GM19240 (cell line): ENCODE data around the gene ANKRD44.

ENCODE experiments used
- DNase-seq: peaks from one replicate; pipeline ENCODE4 v3.0.0; 2011; ENCODE audit warnings: low spot score; ENCODE audit not compliant: insufficient read length

ANKRD44 gene

GRCh38 chr2:196988639-196989038 lies 321.9 kb downstream of the ANKRD44 start:
- no peak for DNase-seq

- no peak for DNase-seq
These were observed 322.8 kb downstream of the ANKRD44 start for GRCh38 chr2:196987649-196988364.

DNA sequence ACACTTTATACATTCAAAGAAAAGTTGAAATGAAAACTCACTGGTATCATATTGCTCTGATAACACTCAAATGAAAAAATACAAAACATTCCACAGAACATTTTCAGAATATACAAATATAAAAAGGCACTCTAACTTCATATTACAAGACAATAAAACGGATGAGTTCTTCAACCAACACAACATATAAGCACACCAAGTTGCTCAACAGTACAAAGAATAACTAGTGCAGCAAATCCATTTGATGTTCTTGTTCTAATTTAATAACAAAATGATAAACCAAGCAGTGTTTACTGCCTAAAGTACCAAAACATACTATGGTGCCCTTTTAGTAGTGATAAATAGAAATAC lies 323.3 kb downstream of the ANKRD44 start:
- no peak for DNase-seq

DNA sequence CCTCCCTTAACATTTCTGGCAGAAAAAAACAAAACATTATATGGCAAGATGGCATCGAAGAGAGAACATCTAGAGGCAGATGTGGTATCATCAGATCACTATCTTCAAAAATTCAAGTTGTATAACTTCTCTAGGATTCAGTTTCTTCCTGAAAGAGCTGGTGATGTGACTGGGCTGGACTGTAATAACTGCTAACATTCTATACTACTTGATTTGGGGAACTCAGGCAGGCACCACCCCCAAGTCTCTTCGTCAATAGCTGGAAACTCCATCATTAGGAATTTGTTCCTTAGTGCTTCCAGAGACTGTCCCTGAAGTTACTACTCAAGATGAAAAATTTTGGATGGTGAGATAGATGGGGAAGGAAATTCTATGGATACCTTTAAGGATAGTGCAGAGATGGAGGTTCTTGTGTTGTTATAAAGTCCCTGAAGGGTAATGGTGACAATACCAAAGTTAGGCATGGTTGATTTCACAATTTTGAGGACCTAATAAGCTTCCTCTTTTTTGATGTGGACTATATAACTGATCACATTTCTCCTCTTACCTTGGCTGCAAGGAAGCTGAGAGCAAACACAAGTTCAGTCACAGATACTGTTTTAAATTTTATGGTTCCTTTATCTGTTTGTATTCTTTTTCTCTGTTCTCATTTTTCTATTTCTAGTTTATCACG lies 324.9 kb downstream of the ANKRD44 start:
- DNase-seq, result no peak

DNA sequence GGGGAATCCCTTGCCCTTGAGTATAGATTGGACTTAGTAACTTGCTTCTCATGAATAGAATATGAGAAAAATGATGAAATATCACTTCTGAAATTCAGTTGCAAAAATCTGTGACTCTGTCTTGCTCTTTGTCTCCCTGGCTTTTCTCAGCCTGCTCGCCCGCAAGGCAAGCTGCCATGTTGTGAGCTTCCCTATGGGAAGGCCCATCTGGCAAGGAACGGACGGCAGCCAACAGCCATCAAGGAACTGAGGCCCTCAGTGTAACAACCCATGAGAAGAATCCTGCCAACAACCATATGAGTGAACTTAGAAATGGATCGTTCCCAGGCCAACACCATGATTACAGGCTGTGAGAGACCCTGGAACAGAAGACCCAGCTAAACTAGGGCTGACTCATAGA lies 325.7 kb downstream of the ANKRD44 start:
- no peak for DNase-seq

DNA sequence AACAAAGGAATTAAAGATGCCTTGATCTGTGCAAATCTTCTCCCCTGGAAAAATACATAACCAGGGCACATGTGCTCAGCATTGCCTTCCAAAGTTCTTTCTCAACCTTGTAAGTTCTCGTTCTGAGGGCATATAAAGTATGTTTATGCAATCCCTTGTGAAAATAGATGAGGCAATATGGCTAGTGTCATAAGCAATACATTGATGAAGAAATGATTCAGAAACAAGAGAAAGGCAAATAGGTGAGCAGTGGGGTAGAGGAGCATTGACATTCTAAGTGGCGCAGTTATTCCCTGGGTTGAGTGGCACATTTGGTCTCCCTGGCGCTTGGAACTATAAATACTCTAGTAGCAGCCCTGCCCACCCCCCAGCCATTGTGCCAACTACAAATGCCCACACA lies 326.6 kb downstream of the ANKRD44 start:
- DNase-seq, result no peak

DNA sequence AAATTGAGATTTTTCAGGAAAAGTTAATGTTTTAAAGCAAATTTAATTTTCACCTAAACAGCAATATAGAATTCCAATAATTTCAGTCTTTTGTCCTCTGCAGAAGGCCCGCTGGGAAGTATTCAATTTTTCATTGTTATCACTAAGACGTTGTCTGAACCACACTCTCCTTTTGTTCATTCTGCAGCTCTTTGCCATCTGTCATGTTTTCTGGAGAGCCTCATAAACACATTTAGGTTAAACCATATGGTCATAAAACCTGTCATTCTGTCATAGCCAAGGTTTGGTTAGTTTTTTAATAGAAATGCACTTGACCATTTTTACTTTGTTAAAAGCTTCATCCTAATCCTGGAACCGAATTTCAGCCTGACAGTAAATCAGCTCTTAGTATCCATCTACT lies 330.1 kb downstream of the ANKRD44 start:
- no peak for DNase-seq

- no peak for DNase-seq
These were observed 330.6 kb downstream of the ANKRD44 start for GRCh38 chr2:196980001-196980400.

DNA sequence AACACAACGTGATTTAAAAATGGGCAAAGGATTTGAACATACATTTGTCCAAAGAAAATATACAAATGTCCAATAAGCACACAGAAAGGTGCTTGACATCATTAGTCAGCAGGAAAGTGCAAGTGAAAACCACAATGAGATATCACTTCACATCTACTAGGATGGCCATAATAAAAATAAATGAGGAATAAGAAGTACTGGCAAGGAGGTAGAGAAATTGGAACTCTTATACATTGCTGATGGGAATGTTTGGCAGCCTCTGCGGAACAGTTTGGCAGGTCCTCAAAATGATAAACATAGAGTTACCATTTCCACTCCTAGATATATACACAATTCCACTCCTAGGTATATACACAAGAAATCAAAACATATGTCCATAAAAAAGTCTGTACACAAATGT lies 333.1 kb downstream of the ANKRD44 start:
- DNase-seq, result no peak

DNA sequence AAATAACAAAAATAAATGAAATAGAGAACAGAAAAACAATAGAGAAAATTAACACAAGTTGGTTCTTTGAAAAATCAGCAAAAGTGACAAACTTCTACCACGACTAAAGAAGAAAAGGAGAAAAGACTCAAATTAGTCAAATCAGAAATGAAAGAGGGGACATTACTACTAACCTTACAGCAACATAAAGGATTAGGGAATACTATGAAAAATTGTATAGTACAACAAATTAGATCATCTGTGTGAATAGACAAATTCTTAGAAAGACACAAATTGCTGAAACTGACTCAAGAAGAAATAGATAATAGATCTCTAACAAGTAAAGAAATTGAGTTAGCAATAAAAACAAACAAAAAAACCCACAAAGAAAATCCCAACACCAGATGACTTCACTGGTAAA lies 335.6 kb downstream of the ANKRD44 start:
- DNase-seq, result no peak

GRCh38 chr2:196971574-196972279 lies 338.9 kb downstream of the ANKRD44 start:
- no peak for DNase-seq

- DNase-seq, result no peak
These were observed 340.5 kb downstream of the ANKRD44 start for GRCh38 chr2:196970099-196970498.

- DNase-seq, result no peak
These were observed 342.1 kb downstream of the ANKRD44 start for GRCh38 chr2:196968516-196968915.

DNA sequence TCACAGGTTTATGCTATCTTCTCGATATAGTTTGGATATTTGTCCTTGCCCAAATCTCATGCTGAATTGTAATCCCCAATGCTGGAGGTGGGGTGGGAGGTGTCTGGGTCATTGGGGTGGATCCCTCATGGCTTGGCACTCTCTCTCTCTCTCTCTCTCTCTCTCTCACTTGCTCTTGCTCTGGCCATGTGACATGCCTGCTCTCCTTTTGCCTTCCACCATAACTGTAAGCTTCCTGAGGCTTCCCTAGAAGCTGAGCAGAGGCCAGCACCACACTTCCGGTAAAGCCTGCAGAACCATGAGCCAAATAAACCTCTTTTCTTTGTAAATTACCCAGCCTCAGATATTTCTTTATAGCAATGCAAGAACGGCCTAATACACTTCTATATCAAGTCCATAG lies 342.8 kb downstream of the ANKRD44 start:
- no peak for DNase-seq

DNA sequence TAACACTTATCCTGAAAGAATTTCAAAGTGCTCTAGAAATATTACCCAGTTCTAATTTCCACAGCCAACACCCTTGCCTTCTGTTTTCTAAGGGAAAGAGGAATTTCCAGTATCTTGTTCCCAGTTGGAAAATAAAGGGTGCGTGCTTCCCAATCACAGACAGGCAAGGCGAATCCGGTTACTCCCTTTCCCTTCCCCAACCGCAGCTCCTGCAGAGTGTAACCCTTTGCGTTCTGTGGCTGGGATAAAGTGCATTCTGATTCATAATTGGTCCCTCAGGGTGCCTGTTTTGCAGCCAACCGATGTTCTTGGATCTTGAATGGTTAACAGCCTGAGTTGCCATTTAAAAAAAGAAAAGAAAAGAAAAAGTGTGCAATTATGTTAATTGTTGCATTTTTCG lies 343.5 kb downstream of the ANKRD44 start:
- no peak for DNase-seq

DNA sequence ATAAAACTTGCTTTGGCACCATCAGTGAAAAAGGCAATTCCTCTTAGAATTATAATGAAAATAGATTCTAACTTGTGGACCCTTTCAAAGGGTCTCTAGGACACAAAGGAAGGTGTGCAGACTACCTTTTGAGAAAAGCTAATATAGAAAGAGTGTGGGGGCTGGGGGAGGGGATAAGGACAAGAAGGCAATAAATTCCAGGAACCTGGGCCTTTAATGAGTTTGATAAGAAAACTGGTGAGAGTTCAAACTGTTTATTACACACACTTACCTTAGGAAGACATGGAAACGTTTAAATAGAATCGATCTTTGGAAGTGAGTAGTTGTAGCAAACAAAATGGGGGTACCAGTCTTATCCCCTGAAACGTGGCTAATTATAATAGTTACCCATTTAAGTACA lies 344.5 kb downstream of the ANKRD44 start:
- DNase-seq, result no peak

DNA sequence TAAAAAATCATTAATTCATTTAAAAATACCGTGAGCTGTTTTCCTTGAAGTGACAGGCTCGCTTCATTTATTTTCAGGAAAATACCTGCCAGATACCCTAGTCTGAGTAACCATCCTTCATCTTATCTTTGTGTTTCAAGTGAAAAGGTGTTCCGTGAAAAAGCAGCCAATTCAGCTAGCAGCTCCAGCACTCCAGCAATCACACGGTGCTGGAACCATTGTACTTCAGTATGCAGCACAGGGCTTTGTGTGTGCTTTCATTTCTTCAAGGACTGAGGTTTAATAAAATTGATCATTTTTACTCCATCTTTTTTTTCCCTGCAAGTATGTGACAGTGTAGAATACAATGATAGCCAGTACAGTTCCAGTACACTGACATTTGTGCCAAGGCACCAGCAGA lies 344.9 kb downstream of the ANKRD44 start:
- no peak for DNase-seq

- DNase-seq, result no peak
These were observed 346.6 kb downstream of the ANKRD44 start for GRCh38 chr2:196963961-196964360.

DNA sequence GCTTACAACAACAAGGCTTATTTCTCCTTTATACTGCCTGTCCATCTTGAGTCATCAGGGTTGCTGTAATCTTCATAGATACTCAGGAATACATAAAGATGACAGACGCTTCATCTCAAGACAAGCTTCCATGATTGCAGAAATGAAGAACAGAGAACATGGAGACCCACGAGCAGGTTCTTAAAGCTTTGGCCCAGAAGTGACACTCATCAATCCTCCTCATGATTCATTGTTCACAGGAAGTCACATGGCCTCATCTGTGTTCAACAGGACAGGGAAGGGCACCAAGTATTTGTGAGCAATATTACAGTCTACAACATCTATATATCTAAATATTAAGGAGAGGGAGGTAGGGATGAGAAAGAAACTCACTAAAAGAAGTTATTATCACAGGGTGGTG lies 347.5 kb downstream of the ANKRD44 start:
- no peak for DNase-seq

DNA sequence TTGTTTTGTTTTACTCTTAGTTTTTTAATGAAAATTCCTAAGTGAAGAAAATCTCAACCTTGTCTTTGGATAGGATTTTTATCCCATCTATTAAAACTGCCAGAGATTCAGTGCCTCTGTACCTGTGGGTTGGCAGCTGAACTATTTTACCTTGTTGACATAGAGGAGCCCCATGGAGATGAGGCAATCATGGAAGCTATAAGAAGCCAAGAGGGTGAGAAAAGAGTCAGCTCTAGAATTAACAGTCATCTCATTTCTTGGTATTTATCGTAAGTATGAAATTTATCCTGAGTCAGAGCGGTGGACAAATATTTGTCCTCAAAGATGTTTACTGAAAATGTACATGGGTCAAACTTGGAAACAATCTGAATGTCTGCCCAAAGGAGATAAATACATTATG lies 348.3 kb downstream of the ANKRD44 start:
- DNase-seq, result no peak

GRCh38 chr2:196961889-196962288 lies 348.7 kb downstream of the ANKRD44 start:
- DNase-seq, result no peak

- DNase-seq, result no peak
These were observed 350.7 kb downstream of the ANKRD44 start for GRCh38 chr2:196959734-196960338.
